HCT116 (cell line): ENCODE data around the gene KASH5.

Experiments
- CEBPB ChIP-seq: IDR thresholded peaks from 2 replicates; pipeline ENCODE4 v1.6.1; 2012; ENCODE audit warnings: low read depth
- EZH2 ChIP-seq: fragments of 200-600 bp; sonication (generic); IDR thresholded peaks from 2 replicates; pipeline ENCODE4 v1.6.1; 2017; ENCODE audit warnings: antibody characterized with exemption, mixed run types
- EZH2phosphoT487 ChIP-seq: fragments of 200-600 bp; IDR thresholded peaks from 2 replicates; pipeline ENCODE4 v1.6.1; 2018; ENCODE audit warnings: antibody characterized with exemption, borderline replicate concordance
- POLR2A ChIP-seq: IDR thresholded peaks from 2 replicates; pipeline ENCODE4 v1.7.0; 2011; ENCODE audit warnings: borderline replicate concordance; ENCODE audit not compliant: insufficient read depth, insufficient read length; ENCODE audit errors: extremely low read depth
- YY1 ChIP-seq: IDR thresholded peaks from 2 replicates; pipeline ENCODE4 v1.6.1; 2011; ENCODE audit warnings: low read length, low read depth, moderate library complexity, mild to moderate bottlenecking; ENCODE audit not compliant: insufficient replicate concordance; ENCODE audit errors: extremely low read depth
- ZFX ChIP-seq: fragments of 450-650 bp; IDR thresholded peaks from 2 replicates; pipeline ENCODE4 v1.6.1; 2017
- ZNF274 ChIP-seq: fragments of 200-500 bp; sonication (Bioruptor generic); IDR thresholded peaks from 2 replicates; pipeline ENCODE4 v1.6.1; 2014; ENCODE audit warnings: mild to moderate bottlenecking, low read depth, low read length, inconsistent platforms
- TF ChIP-seq, protein P1 (sequence below), 3 experiments: fragments of 200-600 bp in 1 of 3; sonication (generic) in 1 of 3; IDR thresholded peaks in 2 of 3; conservative IDR thresholded peaks in 1 of 3; 2 replicates each; pipeline ENCODE4 v1.5.1; 2012 to 2017; ENCODE audit warnings: low read depth in 2 of 3, low read length in 2 of 3, antibody characterized with exemption in 1 of 3, borderline replicate concordance in 1 of 3, control low read depth in 1 of 3, mild to moderate bottlenecking in 1 of 3, mixed read lengths in 1 of 3, mixed run types in 1 of 3, moderate library complexity in 1 of 3; ENCODE audit not compliant: insufficient read depth in 1 of 3
- TF ChIP-seq, protein P2 (sequence below): IDR thresholded peaks from 2 replicates; pipeline ENCODE4 v1.6.1; 2012

DNA sequence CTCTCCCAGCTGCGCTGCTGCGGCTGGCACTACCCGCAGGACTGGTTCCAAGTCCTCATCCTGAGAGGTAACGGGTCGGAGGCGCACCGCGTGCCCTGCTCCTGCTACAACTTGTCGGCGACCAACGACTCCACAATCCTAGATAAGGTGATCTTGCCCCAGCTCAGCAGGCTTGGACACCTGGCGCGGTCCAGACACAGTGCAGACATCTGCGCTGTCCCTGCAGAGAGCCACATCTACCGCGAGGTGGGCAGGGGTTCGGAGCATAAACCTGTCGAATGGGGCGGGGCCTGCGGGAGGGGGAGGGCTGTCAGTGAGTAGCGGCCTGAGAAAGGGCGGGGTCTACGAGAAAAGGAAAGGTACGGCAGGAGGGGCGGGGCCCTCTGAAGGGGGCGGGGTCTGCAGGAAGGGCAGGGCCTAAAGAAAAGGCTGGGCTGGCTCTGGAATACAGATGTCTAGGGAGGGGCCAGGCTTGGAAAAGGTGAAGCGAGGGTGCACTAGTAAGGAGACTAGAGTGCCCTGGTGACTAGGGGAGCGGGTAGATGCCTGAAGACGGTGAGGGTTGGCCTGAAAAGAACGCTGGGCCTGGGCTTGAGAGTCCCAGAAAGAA, 49.3 kb upstream of the KASH5 start:
- TF ChIP-seq EZH2 (no peak), EZH2phosphoT487 (no peak), POLR2A (no peak), CEBPB (no peak), YY1 (no peak), ZNF274 (no peak), ZFX (no peak)
- TF ChIP-seq, protein P1, sequence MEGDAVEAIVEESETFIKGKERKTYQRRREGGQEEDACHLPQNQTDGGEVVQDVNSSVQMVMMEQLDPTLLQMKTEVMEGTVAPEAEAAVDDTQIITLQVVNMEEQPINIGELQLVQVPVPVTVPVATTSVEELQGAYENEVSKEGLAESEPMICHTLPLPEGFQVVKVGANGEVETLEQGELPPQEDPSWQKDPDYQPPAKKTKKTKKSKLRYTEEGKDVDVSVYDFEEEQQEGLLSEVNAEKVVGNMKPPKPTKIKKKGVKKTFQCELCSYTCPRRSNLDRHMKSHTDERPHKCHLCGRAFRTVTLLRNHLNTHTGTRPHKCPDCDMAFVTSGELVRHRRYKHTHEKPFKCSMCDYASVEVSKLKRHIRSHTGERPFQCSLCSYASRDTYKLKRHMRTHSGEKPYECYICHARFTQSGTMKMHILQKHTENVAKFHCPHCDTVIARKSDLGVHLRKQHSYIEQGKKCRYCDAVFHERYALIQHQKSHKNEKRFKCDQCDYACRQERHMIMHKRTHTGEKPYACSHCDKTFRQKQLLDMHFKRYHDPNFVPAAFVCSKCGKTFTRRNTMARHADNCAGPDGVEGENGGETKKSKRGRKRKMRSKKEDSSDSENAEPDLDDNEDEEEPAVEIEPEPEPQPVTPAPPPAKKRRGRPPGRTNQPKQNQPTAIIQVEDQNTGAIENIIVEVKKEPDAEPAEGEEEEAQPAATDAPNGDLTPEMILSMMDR (IDR thresholded peaks at IDR 0.05 in 2 of 3, conservative IDR thresholded peaks at IDR 0.05 in 1 of 3; ENCODE audit: borderline replicate concordance in 1 of 3, insufficient read depth in 1 of 3, low read depth in 2 of 3, low read length in 2 of 3): no peak
- TF ChIP-seq, protein P2, sequence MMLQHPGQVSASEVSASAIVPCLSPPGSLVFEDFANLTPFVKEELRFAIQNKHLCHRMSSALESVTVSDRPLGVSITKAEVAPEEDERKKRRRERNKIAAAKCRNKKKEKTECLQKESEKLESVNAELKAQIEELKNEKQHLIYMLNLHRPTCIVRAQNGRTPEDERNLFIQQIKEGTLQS: no peak
